ENCODE results near the gene PRKAG2.
"Not testable (repeated sequence)": the region's sequence is repeated elsewhere in the genome, so short reads cannot be mapped to it uniquely, and the experiment has no call there.

PRKAG2 gene

DNA sequence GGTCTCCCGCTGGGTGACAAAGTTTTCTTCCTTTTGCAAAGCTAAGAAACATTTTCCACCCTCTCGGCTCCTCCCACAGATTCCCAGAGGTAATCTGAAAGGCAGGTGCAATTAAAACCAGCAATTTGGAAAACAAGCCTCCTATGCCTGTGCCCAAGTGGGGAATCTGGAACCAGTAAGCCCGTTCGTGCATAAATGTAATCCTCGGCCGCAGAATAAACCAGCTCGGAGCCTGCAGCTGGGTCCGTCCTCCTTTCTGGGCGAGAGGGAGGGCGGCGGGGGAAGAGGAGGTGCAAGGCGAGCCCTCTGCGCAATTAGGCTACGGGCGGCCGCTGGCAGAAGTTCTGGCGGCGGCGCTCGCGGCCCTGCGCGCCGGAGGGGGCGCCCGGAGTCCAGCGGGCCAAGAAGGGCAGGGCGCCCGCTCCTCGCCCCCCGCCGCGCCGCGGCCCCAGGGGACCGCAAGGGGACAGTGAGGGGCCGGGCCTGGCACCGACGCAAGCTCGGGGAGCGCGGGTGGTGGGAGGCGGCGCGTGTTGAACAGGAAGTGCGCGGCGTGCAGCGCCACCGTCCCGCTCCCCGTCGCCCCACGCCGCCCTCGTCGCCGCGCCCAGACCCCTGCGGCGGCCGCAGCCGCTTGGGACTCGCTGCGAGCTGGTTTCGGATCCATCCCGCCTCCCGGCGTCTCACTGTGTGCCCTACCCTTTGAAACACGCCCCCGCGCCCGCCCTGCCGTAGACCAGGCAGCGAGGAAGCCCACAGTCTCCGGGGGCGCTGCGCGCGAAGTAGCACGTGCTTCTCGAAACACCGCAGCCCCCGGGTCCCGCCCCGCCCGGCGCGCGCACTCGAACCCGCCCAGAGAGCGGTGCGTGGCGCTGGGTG, at the start of gene PRKAG2:
Gene PRKAG2 (minus strand): TSS at position 217 of the 879 bp plus-strand sequence. CDS start 495 bp downstream, outside the sequence.
- peak; percentile 83 for DNase-seq

DNA sequence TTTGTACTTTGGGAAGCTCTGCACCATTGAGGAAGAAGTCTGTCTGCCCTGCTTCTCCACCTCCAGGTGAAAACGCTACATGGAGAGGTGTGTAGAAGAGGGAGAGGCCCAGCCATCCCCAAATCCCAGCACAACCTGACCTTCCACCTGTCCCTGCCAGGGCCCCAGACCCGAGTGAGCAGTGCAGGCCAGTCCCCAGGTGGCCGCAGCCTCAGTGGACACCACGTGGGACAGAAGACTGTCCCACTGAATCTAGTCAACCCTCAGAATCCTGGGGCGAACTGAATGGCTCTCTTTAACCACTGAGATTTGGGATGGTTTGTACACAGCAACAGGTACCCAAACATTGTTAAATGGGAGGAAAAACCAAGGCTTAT, 49.4 kb upstream of the PRKAG2 start:
- DNase-seq, result no peak

DNA sequence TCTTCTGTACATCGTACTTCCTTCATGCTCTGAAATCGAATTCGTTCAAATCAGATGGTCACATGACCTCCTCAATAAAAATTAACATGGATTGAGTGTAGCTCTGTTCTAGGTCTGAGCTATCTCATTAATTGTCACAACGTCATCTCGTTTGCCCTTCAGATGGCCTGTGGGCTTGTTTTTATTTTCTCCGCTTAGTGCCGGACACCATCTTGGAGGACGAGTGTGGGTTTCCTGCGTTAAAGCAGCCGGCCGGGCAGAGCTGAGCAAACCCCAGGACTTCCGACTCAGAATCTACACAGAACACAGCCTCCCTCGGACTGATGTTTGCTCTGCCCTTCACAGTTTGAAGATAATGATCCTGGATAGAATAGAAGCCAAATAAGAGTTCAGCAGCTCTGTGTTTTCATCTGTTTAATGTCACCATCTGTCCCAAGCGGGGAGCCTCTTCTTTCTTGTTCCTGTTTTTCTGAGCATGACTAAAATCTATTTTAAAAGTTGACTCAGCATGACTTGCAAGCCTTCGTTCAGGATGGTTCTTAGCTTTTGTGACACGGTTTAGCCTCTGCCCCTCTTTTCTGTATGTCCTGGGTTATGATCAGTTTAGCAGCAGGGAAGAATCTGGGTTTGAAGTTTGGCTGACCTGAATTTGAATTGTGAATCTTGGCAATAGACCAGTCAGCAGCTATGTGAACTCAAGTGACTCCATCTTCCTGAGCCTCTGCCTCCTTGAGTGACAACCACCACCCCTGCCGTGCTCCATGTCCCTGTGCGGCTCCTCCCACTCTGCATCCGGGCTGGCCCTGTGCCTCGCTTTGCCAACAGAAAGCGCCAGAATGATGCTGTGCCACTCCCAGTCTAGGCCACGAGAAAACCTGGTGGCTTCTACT, 48.8 kb upstream of the PRKAG2 start:
- no peak for DNase-seq

DNA sequence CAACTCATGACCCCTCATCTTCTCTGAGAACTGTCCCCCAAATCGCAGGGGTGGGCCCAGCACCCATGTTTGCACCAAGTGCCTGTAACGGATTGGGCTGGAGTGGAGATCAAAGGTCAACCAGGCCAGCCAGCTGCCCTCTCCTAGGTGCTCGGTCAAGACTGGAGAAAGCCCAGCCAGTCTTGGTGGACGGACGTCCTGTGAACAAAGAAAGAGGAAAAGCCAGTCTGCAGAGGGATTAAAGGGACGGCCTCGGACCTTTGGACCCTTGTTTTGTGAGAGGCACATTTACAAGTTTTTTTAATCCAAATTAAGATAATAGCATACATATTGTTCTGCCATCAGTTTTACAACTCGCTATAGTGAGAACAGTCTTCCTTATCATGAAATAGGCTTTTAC, 47.6 kb upstream of the PRKAG2 start:
- no peak for DNase-seq

DNA sequence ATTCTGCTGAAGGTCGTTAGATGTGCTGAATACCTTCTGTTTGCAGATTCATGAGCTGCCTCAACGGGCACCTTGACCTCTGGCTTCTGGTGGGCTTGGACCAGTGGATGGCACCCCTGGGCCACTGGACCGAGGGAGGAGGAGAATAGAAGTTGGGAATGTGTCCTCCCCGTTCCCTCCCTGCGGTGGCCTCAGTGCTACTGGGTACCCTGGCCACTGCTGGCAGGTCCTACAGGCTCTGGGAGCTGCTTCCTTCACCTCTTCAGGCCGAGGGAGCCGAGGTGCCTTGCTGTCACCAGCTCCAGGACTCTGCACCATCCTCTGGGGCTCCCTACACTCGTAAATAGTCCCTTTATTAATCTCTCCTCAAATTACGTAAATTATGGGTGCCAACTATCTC, 47.1 kb upstream of the PRKAG2 start:
- DNase-seq, result no peak

DNA sequence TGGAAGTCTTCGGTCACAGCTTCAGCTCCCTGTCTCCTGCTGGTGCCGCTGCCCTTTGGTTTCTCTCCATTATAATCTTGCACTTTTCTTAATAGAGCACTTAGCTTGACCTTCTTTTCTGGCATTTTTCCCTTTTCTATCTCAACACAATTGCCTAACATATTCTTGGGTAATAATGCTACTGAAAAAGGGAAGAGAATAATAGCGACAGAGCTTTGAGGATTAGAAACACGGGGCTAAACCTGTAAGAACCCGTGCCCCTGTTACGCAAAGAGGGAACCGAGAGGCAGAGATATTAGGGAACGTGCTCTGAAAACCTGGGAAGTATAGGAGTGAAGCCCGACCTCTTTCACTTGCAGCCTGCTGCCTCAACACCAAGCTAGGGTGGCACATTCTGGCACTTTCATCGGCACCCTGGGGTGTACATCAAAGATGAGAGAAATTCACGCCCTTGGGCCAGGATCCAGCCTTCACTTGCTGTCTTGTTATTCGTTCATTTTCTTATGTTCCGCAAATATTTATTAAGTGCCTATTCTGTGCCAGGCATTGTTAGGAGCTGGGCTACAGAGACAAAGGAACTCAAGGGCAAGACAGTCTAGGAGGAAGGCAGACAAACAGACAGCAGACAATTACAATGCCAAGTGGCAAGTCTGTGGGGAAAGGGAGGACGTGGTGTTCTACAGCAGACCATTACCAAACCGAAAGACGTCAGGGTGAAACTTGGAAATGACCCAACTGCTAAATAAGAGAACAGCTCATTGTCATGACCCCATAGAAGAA, 46.4 kb upstream of the PRKAG2 start:
- no peak for DNase-seq

DNA sequence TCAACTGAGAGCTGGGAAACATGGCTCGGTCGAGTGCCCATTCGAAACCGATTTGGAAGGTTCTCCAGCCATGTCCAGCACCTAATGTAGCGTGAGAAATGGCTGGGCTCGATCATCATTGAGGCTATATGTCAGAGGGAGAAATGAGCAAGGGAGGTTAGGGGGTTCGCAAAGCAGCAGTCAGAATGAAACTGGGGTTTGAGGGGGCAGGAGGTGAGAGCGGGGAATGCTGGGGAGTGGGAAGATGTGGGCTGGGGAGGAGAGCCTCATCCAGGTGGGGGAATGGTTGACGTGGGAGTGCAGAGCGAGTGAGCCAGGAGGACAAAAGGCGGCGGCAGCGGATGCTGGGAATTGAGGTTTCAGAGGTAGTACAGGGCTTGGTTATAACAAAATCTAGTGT, 44.5 kb upstream of the PRKAG2 start:
- no peak for DNase-seq

DNA sequence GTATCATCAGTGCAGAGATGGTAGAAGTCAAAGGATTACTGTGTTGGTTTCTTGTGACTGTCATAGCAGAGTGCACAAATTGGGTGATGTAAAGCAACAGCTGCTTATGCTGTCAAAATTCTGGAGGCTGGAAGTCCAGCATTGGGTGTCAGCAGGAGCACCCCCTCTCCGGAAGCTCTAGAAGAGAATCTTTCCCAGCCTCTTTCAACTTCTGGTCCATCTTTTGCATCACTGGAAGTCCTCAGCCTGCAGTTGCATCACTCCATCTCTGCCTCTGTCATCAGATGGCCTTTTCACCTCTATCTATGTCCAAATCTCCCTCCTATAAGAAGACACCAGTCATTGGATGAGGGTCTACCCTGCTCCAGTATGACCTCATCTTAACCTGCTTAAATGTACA, 43.6 kb upstream of the PRKAG2 start:
- no peak for DNase-seq

DNA sequence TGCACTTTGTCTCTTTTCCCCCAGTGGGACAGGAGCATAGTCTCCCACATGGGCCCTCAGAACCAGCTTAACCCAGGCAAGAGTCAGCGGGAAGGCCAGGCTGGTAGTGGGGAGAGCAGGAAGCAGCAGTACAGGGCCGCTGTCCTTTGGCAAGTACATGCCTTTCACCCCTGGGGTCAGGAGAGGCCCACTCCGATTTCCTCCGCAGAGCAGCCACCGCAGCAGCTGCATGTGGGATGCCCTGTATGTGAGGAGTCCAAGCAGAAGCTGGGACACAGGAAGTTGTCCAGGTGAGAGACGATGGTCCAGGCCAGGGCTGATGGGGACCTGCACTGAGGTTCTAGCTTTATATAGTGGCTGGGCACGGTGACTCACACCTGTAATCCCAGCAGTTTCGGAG, 42.7 kb upstream of the PRKAG2 start:
- DNase-seq, result no peak

DNA sequence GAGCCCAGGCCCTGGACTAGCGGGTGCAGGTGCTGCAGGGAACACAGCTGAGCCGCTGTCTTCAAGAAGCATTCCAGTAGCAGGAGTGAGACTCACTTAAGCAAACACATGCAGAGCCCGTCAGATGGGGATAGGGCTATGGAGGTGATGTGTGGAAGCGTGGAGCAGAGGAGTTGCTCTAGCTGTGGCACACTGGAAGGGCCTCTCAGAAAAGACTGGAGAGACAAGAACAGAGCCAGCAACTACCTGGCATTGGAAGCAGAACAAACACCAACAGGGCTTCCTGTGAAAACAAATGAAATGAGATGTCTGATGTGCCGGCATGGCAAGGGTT, 41.6 kb upstream of the PRKAG2 start:
- DNase-seq, result no peak

DNA sequence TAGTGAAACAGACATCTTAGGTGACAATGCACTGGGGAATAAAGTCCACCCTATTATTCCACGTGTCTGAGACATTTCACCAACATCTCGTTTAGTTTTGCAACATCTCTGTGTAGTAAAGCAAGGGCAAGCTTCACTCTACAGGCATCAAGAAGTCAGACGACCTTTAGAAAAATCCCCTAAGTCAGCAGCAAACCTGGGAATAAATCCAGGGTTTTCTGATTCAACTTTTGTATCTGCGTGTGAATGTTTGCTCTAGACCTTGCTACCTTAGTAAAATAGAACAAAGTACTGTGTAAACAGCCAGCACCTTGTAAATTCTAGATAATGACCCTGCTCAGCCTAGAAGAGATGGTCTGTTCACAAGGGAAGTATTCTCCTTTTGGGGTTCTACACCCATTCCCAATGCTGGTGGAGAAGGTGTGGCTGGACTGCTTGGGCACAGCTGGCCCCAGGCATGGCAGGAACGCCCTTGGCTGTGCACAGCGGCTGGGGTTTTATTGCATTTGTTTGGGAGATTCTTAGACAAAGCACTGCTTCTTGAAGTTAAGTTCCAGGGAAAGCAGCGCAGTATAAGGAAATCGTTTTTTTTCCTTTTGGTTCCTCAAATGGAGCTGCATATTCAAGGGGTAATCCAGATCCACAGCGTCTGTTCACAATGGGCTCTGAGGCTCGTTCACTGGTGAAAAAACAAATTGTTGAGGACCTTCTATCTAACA, 41.0 kb upstream of the PRKAG2 start:
- no peak for DNase-seq

DNA sequence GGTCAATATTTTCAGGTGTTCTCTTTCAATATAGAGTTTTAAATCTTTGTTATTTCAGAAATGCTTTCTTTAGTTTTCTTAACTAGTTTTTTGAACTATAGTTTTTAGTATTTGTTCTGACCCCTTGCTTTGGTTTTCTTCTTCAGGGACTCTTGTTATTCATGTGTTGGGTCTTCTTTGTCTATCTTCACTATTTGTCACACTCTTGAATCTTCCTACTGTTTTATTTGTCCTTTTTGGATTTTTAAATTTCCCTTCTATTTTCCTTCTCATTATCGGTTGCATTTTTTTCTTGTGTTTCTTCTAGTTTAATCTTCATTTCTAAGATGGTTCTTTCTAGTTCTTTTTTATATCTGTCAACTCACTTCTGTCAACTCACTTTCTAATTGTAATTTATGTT, 37.1 kb upstream of the PRKAG2 start:
- DNase-seq, result no peak

DNA sequence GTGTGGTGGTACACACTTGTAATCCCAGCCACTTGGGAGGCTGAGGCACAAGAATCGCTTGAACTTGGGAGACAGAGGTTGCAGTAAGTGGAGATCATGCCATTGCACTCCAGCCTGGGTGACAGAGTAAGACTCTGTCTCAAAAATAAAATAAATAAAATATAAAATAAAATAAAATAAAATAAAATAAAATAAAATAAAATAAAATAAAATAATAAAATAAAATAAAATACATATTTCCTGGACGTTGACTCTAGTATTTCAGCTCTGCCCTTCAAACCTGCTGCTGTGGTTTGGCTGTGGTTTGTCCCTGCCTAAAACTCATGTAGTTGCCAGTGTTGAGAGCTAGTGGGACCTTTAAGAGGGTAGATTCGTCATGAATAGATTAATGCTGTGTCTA, 33.7 kb upstream of the PRKAG2 start:
- not testable (repeated sequence) for DNase-seq

DNA sequence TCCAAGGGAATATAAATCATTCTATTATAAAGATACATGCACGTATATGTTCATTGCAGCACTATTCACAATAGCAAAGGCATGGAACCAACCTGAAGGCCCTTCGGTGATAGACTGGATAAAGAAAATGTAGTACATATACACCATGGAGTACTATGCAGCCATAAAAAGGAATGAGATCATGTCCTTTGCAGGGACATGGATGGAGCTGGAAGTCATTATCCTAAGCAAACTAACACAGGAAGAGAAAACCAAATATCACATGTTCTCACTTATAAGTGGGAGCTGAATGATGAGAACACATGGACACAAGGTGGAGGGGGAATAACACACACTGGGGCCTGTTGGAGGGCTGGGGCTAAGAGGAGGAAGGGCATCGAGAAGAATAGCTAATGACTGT, 30.2 kb upstream of the PRKAG2 start:
- DNase-seq, result not testable (repeated sequence)

DNA sequence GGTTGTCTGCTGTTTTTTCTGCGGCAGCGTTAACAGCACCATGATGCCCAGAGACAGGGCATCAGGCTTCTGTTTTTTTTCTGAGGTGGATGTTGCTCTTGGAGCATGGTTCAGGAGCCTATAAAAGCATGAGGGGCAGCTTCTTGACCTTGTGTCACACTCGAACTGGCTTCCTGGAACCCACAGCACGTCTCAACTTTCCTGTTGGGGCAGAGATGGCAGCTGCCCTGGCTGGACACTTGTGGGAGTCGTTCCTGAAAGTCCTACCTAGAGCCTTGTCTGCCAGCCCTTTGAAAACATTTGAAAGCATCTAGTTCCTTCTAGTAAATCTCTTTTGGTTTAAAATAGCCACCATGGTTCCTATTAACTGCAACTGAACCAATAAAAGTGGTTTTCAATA, 28.9 kb upstream of the PRKAG2 start:
- no peak for DNase-seq

DNA sequence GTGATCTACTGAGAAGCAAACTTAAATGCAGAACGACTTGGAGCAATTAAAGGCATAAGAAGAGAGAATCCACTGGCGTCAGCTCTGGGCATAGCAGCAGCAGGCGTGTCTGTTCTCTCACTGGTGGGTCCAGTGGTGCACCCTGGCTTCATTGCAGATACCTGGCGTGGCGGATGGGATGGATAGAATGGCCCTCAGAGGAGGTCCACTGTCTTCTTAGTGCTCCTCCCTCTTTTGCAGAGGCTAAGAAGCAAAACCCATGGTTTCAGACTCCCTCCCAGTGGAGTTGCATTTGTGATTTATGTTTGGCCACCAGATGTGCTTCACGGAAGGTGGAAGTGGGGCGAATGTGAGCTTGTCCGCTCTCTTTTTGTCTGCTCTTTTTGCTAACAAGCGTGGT, 28.4 kb upstream of the PRKAG2 start:
- no peak for DNase-seq

DNA sequence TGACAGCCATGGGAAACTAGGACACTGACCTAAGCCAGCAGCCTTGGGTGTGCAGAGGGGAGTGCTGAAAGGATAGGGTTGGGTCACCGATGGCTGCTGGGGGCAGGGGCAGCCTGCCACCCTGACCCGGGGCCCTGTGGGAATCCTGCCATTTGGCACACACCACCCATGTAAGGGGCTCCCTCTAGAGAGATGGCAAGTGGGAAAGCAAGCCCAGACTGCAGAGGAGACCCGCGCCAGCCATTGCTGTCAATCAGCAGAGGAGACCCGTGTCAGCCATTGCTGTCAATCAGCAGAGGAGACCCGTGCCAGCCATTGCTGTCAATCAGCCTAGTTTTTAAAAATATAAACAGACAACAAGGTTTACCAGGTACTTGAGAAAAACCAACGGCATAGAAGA, 27.4 kb upstream of the PRKAG2 start:
- DNase-seq, result no peak

DNA sequence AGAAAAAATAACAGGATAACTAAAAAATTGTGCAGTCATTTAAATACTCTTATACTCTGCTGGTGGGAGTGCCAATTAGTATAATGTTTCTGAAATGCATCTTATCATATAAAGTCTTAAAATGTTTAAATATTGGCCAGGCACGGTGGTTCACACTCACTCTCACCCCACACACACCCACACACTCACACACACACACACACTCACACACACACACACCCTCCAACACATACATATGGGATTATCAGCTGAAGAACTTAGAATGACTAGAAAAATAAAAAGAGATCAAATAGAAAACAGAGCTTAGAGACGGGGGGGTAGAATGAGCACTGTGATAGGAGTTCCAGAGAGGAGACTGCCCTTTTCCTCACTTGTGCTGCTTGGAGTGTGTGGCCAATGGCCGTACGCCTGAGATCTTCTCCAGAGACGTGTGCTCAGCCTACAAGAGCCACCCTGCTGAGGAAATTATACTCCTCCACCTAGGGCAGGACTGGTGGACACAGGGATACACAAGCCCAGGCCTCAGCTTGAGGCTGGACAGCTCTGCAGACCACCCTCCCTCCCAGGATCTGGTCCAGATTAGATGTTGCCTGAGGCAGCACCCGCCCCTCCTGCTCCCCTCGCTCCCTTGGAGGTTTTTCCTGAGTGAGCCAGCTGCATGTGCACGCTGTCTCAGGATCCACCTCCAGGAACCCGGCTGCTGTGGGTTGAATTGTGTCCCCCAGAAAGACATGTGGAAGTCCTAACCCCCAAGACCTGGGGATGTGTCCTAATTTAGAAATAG, 26.5 kb upstream of the PRKAG2 start:
- DNase-seq, result no peak

DNA sequence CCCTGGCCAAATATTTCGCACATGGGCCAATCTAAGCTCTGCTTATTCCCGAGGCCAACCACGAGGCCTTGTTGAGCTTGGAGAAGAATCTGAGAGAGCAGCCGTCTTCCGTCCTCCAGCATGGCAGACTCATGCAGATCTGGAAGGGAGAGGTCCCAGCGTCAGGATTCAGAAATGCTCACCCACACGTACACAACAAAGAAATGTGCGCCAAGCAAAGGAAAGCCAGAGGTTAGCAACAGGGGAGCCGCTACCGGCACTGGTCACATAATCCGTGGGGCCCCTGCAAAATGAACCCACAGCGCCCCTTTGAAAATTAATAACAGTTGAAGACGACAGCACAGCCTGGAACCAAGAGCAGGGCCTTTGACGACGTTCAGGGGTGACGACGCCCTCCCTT, 25.4 kb upstream of the PRKAG2 start:
- DNase-seq, result peak; percentile 22

DNA sequence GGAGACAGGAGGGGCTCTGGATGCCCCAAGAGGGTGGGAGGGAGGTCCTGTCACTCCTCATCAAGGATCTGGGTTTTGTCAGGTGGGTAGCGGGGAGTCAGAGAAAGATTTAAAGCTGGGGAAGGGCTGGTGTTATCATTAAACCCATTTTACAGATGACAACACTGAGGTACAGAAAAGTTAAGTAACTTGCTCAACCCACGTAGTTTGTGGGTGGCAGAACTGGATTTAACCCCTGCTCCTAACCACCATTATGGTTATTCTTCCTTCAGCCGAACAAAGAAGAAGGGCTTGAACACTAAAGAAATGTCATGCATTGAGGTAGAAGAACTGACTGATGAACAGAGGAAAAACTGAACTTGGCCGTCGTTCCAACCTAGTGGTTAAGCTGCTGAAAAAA, 24.9 kb upstream of the PRKAG2 start:
- peak; percentile 15 for DNase-seq

DNA sequence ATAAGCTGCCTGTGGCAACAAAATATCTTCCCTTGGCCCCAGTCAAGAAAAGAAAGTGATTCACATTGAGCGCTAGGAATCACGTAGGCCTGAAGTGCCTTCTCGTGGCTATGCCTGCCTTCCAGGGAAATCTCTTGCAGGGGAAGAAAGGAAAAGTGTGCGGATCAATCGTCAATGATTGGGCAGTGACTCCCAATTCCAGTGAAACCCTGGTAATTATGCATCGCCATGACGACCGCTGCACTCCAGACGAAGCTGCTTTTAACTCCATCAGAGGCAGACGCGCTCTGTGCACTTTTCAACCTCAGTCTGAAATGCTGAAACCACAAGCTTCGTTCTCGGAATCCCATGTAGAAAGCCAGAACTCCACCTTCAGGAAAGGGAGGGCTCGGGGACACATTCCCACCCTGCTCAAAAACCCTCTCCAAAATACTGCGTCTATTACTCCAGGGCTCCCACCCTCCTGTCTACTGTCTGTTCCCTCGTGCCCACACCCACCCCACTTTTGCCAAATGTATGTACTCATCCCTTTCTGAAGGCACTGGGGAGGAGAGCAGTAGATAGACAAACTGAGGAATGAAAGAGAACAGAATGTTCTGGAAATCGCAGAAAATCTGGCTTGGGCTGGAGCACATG, 24.2 kb upstream of the PRKAG2 start:
- DNase-seq, result peak; percentile 76

All from eye (tissue), 1 donor.